Fibroblast of pulmonary artery (primary cell): ENCODE measurements around the gene CCDC73.
"Not testable (repeated sequence)": the region's sequence is repeated elsewhere in the genome, so short reads cannot be mapped to it uniquely, and the experiment has no call there.

Source experiments
- DNase-seq: peaks from one replicate; pipeline ENCODE4 v3.0.0-alpha.2; 2010; ENCODE audit warnings: low read depth
- H3K4me3 ChIP-seq: replicated peaks from 2 replicates; pipeline ENCODE4 v1.5.1; 2011; ENCODE audit warnings: low read depth, mild to moderate bottlenecking, control low read depth, low read length, moderate library complexity
- TF ChIP-seq, protein P1 (sequence below): IDR thresholded peaks from 2 replicates; pipeline ENCODE4 v1.5.1; 2011; ENCODE audit warnings: mild to moderate bottlenecking, control low read depth, low read length, inconsistent platforms; ENCODE audit errors: missing control alignments

Gene CCDC73

GRCh38 chr11:32831221-32831620, 36.8 kb upstream of the CCDC73 start:
- TF ChIP-seq, protein P1, sequence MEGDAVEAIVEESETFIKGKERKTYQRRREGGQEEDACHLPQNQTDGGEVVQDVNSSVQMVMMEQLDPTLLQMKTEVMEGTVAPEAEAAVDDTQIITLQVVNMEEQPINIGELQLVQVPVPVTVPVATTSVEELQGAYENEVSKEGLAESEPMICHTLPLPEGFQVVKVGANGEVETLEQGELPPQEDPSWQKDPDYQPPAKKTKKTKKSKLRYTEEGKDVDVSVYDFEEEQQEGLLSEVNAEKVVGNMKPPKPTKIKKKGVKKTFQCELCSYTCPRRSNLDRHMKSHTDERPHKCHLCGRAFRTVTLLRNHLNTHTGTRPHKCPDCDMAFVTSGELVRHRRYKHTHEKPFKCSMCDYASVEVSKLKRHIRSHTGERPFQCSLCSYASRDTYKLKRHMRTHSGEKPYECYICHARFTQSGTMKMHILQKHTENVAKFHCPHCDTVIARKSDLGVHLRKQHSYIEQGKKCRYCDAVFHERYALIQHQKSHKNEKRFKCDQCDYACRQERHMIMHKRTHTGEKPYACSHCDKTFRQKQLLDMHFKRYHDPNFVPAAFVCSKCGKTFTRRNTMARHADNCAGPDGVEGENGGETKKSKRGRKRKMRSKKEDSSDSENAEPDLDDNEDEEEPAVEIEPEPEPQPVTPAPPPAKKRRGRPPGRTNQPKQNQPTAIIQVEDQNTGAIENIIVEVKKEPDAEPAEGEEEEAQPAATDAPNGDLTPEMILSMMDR, result no peak
- DNase-seq, result no peak
- H3K4me3 ChIP-seq, result no peak overlapping the region

- H3K4me3 ChIP-seq, result no peak overlapping the region
- TF ChIP-seq, protein P1, result no peak
- no peak for DNase-seq
Measured at GRCh38 chr11:32830796-32831195, 36.3 kb upstream of the CCDC73 start.

GRCh38 chr11:32830413-32830738, 35.9 kb upstream of the CCDC73 start:
- peak; percentile 10 for DNase-seq
- TF ChIP-seq, protein P1, result no peak
- peak overlapping the region; percentile 61 for H3K4me3 ChIP-seq

DNA sequence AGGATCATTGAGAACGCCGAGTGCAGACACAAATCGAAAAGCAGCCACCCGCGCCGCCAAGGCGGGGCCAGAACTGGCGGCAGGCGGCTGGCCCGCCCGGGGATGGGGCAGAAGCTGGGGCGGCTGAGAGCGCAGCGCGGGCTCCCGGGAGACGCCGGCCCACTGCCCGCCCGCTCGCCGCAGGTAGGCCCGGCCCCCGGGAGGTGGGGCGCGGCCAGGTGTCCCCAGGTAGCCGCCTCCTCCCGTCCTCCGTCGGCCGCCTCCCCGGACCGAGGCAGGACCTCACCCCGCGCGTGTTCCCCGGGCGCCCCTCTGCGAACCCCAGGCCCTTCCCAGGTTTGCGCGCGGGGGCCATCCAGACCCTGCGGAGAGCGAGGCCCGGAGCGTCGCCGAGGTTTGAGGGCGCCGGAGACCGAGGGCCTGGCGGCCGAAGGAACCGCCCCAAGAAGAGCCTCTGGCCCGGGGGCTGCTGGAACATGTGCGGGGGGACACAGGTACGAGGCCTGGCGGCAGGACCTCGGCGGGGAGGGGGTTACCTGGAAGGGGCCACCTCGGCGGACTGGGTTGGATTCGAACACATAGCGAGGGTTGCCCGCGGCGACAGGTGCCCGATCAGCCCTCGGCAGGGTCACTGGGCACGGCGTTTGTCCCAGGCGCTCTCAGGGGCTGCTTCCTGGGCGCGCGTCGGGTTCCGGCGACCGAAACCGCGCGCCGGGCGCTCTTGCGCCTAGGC, 35.4 kb upstream of the CCDC73 start, which contains the start of gene PRRG4:
Gene PRRG4, plus strand, starts transcription at position 248 of the 733 bp plus-strand sequence. CDS start 603 bp downstream, outside the sequence.
- H3K4me3 ChIP-seq, result peak within 1 kb of the TSS; percentile 61

GRCh38 chr11:32829157-32829679, 34.8 kb upstream of the CCDC73 start:
- TF ChIP-seq, protein P1, result no peak
- DNase-seq, result no peak
- peak overlapping the region; percentile 61 for H3K4me3 ChIP-seq

More for the DNA sequence above, 35.4 kb upstream of the CCDC73 start, which contains the start of gene PRRG4:
- DNase-seq, result peak; percentile 33
- TF ChIP-seq, protein P1, result no peak

- DNase-seq, result no peak
- TF ChIP-seq, protein P1, result no peak
- no peak overlapping the region for H3K4me3 ChIP-seq
Measured at GRCh38 chr11:32827276-32827675, 32.8 kb upstream of the CCDC73 start.

DNA sequence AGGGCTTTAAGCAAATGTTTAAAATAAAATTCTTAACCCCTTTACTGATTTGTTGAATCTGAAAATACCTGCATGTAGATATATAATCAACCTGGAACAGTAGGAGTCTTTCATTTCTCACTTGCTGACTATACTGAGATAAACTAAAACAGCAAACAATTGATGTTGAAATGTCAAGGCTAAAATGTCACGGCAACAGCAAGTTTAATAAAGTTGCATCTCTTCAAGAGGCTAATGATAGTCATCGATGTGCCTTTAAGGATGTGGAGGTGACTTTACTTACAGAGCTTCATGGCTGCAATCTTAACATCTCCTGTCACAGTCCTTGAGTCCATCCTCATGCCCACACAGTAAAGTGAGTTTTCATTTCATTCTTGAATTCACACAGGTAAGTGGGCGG, 31.7 kb upstream of the CCDC73 start:
- no peak overlapping the region for H3K4me3 ChIP-seq
- DNase-seq, result no peak
- TF ChIP-seq, protein P1, result no peak

DNA sequence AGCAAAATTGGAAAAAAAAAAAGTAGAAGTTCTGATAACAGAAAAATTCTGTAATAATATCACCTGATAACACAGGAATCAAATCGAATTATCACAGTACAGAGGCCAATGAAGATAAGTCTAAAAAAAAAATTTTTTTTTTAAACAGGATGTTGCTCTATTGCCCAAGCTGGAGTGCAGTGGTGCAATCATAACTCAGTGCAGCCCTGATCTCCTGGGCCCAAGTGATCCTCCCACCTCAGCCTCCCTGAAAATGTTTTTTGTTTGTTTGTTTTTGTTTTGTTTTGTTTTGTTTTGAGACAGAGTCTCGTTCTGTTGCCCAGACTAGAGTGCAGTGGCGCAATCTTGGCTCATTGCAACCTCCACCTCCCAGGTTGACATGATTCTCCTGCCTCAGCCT, 29.2 kb upstream of the CCDC73 start:
- H3K4me3 ChIP-seq, DNase-seq: not testable (repeated sequence)
